Measurements from ENCODE around the gene CROCC.
A peak's percentile ranks its signal among the peaks of the same experiment; 100 is the strongest.

Gene CROCC

GRCh38 chr1:16971341-16972188 is 49.8 kb downstream of the CROCC start:
- no peak for DNase-seq

GRCh38 chr1:16972189-16972895 is 50.6 kb downstream of the CROCC start:
- no peak for DNase-seq

- DNase-seq, result no peak
Observed at GRCh38 chr1:16973215-16973614, 51.5 kb downstream of the CROCC start.

GRCh38 chr1:16975211-16975610 is 53.5 kb downstream of the CROCC start:
- DNase-seq, result no peak

- DNase-seq, result no peak
Observed at GRCh38 chr1:16975838-16976237, 54.1 kb downstream of the CROCC start.

GRCh38 chr1:16976966-16977365 is 55.2 kb downstream of the CROCC start:
- DNase-seq, result no peak

- no peak for DNase-seq
Observed at GRCh38 chr1:16977377-16977776, 55.6 kb downstream of the CROCC start.

GRCh38 chr1:16978139-16978538 is 56.4 kb downstream of the CROCC start:
- no peak for DNase-seq

GRCh38 chr1:16978567-16979474 is 57.1 kb downstream of the CROCC start:
- DNase-seq, result peak; percentile 53

GRCh38 chr1:16979475-16980327 is 58.0 kb downstream of the CROCC start:
- no peak for DNase-seq

GRCh38 chr1:16980473-16981268 is 58.9 kb downstream of the CROCC start, which contains the start of gene MFAP2:
Gene MFAP2, minus strand, starts transcription at chr1:16980620. Its CDS starts 2,347 bp downstream, at chr1:16978273.
- DNase-seq, result no peak

GRCh38 chr1:16981269-16981849 is 59.6 kb downstream of the CROCC start:
- DNase-seq, result peak; percentile 48

GRCh38 chr1:16982902-16983301 is 61.2 kb downstream of the CROCC start:
- no peak for DNase-seq

- DNase-seq, result no peak
Observed at GRCh38 chr1:16983649-16984048, 61.9 kb downstream of the CROCC start.

- peak; percentile 72 for DNase-seq
Observed at GRCh38 chr1:16984717-16985116, 63.0 kb downstream of the CROCC start.

GRCh38 chr1:16986113-16986512 is 64.4 kb downstream of the CROCC start:
- DNase-seq, result no peak

- DNase-seq, result no peak
Observed at GRCh38 chr1:16986560-16986959, 64.8 kb downstream of the CROCC start.

GRCh38 chr1:16986962-16987361 is 65.2 kb downstream of the CROCC start:
- DNase-seq, result no peak

- no peak for DNase-seq
Observed at GRCh38 chr1:16988210-16988609, 66.5 kb downstream of the CROCC start.

- DNase-seq, result no peak
Observed at GRCh38 chr1:16989676-16990391, 68.1 kb downstream of the CROCC start.

All from T1000 (cell line).